GM21528 (cell line): ENCODE results near the gene TXNL4A.

Experiments
- ATAC-seq: cut with Tn5 transposase; IDR thresholded peaks from one replicate; pipeline ENCODE4 v1.9.1; 2021; ENCODE audit warnings: mild to moderate bottlenecking, moderate library complexity; ENCODE audit not compliant: unreplicated experiment, low FRiP score

Gene TXNL4A

DNA sequence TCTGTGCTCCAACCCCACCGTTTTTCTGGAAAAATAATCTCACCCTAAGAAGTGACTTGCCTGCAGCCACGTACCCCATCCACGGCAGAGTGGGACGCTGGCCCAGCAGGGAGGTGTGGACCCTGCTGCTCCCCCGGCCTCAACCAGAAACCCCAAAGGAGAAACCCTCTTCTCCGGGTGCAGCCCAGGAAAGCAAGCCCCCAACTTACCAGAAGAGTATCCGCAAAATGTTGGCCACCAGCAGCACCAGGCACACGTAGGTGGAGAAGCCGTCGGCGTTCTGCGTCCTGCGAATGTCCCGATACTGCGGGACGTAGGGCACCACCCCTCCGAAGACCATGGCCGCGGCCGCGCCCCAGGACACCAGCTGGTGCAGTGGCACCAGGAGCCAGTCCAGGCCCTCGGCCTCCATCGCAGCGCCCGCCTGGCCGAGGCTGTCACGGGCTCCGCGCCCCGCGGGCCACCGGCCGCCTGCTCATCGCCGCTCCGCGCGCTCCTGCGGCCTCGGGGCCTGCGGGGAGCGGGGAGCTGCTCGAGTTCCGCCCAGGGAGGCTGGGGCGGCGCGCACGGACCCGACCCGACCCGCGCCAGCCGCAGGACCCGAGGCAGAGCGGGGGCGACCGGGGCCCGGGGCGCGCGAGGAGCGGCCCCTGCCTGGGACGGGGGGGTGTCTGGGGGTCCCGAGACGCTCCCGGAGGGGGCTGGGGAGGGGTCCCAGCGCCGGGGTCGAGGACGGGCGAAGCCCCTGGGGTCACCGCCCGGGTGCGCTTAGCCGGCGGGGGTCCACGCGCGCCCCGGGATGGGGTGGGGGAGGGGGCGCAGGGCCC is 37.6 kb downstream of the TXNL4A start:
- ATAC-seq = peak; percentile 23

DNA sequence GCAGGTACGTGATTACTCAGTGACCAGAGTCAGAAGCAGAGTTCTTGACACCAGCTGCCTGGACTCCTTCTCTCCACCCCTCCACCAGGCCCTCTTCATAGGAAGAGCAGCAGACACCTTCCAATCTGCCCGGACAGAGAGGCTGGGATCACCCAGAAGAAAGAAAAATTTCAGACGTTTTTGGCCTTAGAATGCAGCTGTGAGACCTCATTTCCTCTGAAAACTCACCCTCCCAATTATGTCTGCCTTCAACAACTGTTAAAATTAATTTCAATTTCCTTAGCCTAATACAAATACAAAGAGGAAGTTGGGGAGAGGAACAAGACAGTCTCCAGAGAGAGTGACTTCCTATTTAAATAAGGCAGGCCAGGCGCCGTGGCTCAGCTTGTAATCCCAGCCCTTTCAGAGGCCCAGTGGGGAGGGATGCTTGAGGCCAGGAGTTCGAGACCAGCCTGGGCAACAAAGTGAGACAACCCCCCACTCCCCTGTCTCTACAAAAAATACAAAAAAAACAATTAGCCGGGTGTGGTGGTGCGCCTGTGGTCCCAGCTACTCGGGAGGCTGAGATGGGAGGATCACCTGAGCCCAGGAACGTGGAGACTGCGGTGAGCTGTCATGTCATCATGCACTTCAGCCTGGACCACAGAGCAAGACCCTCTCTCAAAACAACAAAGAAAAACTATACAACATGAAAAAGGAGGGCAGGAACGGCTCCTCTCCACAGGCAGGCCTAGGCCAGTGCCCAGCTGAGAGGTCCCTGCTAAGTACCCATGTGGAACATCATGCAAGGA is 38.5 kb downstream of the TXNL4A start:
- no peak for ATAC-seq

DNA sequence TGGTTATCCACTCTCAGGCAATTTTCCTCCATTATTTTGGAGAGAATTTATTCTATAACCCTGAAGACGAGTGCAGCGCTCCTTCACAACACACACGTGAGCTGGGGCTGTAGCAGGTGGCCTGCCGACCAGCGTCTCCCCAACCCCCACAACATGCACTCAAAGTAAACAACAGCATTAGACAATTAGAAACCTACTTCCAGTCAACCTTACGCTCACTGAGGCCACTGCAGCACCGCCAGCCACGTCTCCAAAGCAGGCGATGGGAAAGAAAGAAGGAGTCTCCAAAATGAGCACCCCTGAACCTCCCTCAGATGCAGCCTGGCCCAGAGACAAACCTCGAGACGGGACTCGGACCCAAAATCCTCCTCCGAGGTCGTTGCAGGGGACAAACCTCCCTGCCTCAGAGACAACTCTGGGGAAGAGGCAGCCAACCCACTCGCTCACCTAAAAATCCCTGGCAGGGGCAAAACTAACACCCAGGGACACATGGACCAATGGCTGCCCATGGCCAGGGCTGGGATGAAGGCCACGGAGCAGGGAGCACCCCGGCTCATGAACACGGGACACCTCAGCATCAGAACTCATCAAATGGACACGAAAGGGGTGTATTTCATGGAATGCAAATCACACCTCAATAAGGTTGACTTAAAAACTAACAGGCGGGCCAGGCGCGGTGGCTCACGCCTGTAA is 39.5 kb downstream of the TXNL4A start:
- no peak for ATAC-seq

DNA sequence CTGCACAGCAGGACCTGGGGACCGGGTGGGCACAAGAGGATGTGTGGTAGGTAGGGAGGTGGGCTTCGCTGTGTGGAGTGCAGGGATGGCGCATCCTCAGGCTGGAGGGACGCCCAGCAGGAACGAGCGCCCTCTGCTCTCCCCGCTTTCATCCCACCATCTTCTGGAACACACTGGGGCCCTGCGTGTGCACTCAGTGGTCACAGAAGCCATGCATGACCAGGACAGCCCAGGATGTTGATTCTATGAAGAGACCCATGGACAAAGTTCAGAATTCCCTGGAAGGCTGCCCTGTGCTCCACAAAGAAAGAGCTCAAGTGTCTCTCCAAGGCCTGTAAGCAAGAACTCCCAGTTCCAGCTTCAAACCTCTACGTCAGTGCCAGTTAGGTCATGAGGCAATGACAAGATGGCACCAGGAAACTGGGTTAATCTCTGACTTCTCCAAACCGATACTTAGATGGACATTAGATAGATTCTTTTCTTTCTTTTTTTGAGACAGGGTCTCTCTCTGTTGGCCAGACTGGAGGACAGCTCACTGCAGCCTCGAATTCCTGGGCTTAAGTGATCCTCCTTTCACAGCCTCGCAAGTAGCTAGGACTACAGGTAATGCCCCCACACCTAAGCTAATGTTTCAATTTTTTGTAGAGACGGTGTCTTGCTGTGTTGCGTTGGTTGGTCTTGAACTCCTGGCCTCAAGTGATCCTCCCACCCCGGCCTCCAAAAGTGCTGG is 40.3 kb downstream of the TXNL4A start:
- no peak for ATAC-seq

DNA sequence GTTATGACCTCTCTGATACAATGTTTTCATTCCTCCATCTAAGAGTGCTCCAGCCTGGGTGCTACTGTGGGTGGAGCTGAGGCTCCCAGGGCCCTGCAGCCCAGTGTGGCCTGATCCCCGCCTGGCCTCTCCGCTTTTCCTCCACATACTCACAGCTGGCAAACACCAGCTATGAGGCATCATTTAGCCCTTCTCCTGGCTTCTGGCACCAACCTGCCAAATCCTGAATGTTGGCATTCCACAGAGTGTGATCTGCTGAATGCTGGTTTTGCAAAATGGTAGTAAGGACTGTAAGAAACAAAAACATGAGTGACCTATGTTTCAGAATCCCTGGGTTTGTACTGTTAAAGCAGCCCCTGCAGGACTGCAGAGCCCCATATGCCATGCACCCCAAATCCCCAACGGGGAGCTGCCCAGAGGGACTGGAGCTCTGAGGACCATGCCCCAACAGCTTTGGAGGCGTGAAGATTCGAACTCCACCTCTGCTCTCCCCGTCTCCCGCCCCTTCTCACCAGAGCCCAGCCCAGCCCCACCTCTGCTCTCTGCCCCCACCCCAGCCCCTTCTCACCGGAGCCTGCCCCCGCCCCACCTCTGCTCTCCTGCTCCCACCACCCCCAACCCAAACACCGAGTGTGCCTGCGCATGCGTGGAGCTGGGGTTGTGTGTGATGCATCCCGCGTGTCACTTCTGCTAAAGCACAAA is 41.2 kb downstream of the TXNL4A start:
- ATAC-seq = no peak

DNA sequence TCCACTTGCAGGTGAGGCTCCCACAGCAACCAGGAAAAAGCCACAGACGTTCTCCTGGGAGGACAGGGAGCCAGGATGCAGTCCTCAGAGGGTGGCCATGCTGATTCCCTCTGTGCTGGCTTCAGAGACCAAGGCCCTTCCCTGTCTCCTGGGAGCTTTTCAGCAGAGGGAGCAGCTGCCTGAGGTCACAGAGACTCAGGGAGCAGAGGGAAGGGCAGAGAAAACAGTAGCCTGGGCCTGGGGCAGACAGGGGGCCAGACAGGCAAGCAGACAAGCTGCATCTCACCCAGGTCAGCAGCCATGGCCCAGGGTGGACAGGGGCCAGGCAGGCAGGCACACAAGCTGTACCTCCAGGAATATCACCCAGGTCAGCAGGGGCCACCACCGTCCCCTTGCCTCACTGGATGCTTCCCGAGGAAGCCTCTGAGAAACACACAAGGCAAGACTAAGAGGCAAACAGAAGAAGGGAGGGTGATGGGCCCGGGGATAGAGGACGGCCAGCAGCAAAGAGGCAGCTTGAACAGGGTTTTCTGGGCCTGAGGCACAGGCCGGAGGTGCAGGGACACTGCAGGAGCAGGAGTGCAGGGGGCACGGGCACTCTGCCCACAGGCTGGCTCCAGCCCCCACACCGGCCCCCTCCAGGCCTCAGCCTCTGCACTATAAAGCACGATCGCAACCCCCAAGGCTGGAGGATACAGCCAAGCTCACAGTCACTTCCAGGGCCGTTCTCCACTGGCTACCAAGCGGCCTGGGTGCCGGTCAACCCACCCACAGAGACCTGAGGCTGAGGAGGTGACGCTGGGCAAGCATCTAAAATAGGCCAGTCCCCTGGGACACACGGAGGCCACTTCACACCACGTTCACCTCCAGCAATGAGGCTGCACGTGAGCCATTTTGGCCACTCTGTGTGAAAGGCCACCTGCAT is 43.0 kb downstream of the TXNL4A start:
- no peak for ATAC-seq

DNA sequence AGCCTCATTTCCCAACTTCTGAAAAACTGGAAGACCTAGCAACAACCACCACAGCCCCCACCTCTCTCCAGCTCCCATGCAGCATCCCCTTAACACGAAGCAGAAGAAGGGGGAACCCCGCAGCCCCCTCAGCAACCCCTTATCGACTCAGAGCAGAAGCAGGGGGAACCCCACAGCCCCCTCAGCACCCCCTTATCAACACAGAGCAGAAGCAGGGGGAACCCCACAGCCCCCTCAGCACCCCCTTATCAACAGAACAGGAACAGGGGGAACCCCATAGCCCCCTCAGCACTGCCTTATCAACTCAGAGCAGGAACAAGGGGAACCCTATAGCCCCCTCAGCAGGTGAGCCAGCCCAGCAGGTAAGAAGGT is 43.6 kb downstream of the TXNL4A start:
- no peak for ATAC-seq

DNA sequence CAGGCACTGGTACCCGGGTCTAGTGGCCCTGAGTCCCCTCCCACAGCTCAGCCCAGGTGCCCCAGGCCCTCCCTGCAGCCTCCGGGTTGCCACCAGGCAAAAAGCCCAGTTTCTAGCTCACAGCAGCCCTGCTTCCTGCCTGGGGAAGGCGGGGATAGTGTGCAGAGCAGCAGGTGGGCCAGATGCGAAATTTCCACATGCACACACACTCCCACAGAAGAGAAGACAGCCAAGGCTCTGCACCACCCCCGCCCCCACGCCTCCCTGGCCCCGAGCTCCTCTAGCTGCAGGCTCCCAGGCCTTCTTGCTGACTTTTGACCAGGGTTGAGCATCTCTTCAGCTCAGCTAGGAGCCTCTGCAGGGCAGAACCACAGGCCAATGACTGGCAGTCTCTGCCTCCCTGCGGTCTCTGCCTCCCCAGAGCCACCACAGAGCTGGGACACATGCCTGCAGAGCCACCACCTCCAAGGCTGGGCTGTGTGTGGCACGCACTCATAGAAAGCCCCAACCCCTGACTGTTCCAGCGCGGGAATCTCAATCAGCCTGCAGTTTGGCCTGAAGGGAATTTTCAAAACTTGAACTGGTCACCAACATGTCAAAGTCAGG is 44.1 kb downstream of the TXNL4A start:
- no peak for ATAC-seq

DNA sequence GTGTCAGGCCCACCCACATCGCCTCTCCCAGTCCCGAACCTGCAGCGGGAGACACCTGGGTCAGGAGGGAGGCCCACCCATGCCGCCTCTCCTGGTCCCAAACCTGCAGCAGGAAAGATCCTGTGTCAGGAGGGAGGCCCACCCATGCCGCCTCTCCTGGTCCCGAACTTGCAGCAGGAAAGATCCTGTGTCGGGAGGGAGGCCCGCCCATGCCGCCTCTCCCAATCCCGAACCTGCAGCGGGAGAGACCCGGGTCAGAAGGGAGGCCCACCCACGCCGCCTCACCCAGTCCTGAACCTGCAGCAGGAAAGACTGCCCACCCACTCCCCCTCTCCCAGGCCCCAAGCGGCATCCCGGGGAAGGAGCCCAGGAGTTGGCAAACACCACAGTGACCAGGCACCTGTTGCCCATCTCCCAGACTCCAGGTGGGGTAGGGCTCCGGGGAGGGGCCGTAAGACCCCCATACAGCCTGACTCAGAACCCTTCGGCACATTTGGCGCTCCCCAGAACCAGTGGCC is 44.7 kb downstream of the TXNL4A start:
- no peak for ATAC-seq

DNA sequence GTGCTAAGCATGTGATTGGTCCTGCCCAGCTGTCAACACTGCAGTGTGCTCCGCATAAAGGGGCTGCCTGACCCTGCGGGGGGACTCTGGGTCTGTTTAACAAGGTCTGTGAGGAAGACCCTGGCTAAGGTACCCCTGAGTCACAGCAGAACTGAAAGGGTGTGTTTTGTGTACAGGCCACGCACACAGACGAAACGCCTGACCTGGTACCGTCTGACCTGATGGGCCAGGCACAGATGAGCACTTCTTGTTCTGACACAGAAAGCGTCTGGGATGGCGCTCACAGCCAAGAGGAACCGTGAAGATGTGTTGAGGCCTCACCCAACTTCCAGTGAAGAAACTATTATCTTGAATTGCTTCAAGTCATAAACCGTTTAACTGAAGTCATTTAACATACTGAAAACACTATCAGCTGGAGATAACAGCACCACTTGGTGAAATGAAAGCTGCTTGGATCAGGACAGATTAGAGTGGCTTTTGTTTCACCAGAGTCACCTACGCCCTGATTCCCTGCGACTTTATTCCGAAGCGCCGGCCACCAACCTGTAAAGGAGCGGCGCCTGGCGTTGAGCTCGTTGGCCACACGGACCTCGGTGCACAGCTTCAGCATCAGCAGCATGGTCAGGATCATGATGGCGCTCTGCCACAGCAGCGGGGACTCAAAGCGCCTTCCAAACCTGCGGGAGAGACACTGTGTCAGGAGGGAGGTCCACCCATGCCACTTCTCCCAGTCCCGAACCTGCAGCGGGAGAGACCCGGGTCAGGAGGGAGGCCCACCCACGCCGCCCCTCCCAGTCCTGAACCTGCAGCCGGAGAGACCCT is 45.4 kb downstream of the TXNL4A start:
- ATAC-seq = no peak

DNA sequence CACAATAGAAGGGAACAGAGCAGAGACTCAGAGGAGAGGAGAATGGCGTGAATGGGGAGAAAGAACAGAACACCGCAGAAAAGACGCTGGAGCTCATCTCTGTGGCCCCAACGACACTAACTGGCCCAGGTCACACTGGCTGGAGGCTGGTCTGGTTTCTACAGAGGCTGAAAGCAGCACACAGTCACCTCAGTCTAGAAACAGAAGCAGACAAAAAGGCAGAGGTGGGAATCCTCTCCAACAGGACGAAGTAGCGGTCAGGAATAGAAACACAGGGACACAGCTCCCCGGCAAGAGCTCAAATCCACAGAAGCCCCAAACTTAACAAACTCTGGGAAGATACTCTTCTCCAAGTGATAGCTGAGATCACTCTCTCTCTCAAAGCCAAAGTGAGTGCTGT is 46.2 kb downstream of the TXNL4A start:
- ATAC-seq = no peak

DNA sequence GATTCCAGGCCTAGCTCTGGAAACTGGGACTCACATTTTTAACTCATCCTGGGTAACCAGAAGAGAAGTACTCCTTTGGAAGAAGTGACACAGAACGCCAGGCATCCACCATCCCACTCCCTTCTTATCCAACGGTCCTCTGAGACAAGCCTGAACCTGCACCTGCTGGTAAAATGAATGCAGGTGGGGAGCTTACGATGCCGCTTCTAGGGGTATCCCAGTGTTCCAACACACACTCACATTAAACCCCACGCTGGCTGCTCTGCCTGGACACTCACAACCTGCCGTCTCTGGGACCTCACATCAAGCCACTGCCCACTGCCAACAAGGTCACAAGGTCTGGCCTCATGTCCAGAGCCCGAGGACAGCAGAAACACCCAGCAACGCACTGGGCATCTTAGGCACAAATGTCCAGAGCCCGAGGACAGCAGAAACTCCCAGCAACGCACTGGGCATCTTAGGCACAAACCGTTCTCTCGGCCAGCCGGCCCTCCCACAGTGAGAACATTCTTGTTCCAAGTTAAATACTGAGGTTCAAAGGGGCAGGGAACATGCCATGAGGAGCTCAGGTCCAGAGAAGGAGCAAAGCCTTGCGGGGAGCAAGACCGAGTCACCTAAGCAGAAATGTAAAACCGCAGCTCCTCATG is 46.8 kb downstream of the TXNL4A start:
- no peak for ATAC-seq

DNA sequence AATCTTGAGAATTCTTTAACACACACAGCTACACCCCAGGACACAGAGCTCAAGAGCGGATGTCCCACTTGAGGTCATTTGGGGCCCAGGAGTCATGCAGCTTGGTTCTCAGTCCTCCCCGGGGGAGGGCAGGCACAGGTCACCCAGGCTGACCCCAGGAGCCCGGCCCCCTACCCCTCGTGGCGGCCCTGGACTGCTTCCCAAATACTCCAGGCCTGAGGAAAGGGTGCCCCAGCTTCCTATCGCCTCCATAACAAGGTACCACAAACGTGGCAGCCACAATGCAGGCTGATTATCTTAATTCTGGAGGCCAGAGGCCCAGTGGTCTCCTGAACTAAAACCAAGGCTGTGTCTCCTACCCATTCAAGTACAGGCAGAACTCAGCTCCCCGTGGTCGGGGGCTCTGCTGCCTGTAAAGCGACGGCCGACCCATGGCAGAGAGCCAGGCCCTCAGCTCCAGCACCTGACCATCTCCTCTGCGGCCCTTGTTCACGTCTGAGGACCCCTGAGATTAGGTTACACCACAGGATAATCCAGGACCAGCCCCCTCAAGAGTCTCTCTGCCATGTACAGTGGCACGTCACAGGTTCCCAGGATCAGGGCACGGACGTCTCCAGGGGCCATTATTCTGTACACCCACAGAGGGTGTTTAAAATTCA is 47.4 kb downstream of the TXNL4A start:
- ATAC-seq = no peak

DNA sequence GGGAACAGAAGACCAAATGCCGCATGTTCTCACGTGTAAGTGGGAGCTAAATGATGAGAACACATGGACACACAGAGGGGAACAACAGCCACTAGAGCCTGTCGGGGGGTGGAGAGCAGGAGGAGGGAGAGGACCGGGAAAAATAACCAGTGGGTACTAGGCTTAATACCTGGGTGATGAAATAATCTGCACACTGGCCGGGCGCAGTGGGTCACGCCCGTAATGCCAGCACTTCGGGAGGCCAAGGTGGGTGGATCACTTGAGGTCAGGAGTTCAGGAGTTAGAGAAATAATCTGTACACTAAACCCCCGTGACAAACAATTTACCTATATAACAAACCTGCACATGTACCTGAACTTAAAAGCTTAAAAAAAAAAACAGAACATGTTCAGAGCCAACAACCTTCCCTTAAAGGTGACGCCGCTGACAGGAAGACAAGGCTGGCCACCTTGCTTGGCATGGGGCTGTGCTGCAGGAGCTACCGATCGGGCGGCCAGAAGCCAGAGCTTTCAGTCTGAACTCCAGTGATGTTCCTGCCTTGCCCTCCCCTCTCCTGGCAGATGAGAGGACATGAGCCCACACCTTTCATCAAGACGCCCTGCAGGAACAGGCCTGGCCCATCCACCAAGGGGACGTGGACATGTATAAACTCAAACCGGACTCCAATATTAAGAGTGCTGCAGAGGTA is 48.1 kb downstream of the TXNL4A start:
- ATAC-seq = no peak

DNA sequence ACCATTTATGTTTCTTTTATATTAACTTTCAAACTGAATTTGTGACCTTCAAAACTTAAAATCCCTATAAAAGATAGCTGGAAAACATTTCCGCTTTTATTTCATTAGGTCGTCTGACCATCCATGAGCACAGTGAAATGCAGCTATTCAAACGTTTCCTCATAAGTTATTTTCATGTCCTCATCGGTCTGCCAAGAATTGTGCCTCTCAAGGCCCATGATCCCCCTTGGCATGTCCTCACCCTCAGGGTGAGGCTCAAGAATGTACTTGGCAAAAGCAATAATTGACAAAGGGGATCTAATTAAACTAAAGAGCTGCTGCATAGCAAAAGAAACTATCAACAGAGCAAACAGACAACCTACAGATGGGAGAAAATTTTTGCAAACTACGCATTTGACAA is 49.3 kb downstream of the TXNL4A start:
- no peak for ATAC-seq

DNA sequence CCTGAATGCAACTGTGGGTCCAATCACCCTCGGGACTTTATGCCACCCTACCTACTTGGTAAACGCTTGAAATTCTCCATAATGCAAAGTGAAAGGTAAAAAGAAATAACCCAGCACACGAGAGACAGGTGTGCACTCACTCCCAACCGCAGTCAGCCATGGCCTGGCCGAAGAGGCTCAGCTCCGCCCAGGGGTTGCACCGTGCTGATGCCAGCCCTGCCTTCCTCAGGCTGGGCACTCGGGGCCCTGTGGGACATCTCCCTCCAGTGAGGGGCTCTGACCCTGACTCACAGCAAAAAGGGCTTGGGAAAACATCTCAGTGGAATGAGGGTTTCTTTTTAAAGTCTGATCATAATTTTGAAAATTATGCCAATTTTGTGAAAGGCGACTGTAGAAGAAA is 50.2 kb downstream of the TXNL4A start:
- no peak for ATAC-seq
